GM18498 (cell line): ENCODE results near the gene CCDC63.

Experiments used
- ATAC-seq: cut with Tn5 transposase; IDR thresholded peaks from one replicate; pipeline ENCODE4 v1.9.1; 2021; ENCODE audit warnings: mild to moderate bottlenecking, moderate library complexity; ENCODE audit not compliant: unreplicated experiment

Gene CCDC63

DNA sequence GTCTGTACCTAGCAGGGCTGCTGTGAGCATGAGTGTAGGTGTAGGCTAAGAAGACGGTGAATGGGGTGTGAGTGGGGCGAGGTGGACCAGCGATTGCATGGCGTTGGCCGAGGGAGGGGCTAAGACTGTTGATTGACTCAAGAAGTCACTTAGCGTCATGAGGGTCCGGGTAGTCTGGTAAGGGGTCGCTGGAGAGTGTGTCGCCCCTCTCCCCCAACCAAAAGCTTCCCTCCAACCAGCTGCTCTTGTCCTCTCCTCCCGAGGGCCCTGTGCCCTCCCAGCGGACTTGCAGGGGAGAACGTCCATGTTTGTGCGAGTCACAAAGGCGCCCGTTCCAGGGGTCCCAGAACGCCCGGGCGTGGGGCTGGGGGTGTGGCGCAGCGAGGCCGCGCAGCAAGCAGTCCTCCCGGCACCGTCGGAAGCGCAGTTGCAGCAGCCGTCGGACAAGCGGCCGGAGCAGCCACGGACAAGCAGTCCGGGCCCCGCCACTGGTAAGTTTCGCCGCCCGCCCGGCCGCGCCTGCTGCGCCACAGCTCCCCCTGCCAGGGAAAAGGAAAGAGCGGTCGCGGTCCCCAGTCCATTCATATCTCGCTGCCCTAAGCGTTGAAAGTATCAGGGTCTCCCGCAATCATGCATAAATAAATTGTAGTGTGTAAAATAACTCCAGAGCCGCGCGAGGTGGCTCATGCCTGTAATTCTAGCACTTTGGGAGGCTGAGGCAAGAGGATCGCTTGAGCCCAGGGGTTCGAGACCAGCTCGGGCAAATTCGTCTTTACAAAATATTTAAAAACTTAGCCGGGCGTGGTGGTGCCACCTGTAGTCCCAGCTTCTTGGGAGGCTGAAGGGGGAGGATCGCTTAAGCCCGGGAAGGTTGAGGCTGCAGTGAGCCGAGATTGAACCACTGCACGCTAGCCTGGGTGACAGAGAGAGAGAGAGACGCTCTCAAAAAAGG is at the start of gene CCDC63:
Gene CCDC63, plus strand, starts transcription at position 373 of the 952 bp plus-strand sequence. CDS start 5,968 bp downstream, outside the sequence.
- no peak for ATAC-seq

DNA sequence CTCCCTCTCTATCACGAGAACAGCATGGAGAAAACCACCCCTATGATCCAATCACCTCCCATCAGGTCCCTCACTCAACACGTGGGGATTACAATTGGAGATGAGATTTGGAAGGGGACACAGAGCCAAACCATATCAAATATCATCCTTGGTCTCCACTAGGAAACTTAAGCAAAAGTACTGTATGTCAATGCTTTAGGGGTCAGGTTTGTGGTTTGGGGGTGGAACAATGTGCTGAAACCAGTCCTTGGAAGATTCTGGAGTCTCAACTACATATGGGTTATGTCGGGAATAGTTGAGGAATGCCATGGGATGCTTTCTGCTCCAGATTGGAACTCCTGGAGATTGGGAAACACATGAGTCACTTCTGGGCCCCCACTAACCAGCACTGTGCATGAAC is 48.3 kb upstream of the CCDC63 start:
- no peak for ATAC-seq

DNA sequence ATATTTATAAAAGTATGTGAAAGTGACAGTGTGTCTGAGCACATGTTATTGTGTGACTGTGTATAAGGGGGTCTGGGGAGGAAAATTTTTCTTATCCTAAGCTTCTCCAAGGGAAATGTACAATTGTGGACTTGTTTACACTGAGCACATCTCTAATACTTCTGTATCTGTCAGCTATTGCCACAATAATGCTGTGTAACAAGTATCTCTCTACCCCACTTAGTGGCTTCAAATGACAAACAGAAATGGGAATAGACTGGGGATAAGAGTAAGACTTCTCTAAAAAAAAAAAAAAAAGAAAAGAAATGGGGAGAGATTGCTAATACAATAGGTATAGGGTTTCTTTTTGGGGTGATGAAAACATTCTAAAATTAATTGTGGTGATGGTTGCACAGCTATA is 44.3 kb upstream of the CCDC63 start:
- no peak for ATAC-seq

DNA sequence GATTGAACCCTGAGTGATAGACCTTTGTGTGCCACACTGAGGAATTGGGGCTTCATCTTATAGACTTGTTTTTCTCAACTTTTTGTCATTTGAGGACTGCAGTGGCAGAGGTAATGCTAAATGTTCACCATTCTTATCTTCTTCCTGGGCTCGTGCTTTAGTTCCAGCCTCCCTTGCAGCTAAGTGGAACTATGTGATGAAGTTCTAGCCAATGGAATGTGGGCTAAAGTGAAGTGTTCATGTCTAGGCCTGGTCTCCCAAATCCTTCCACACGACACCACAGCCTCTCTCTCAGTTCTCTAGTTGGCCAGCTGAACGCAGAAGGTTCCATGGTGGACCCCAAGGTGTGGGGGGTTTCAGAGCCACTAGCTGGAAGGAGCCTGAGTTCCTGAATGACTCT is 42.4 kb upstream of the CCDC63 start:
- ATAC-seq, result no peak

DNA sequence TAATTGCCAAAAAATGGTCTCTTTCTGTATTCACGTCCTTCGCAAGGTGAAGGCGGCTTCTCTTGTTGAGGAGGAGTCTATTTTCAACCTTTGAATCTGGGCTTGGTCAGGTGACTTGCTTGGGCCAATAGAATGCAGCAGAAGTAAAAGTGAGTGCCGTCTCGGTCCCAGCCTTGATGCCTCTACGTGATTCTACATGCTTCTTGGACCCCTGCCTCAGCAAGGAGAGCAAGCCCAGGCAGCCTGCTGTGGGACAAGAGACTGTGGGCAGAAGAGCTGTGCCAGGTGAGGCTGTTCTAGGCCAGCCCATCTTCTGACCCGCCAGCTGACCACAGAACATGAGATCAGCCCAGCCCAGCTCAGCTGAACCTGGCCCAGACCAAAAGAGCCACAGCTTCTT is 39.1 kb upstream of the CCDC63 start:
- ATAC-seq, result no peak

DNA sequence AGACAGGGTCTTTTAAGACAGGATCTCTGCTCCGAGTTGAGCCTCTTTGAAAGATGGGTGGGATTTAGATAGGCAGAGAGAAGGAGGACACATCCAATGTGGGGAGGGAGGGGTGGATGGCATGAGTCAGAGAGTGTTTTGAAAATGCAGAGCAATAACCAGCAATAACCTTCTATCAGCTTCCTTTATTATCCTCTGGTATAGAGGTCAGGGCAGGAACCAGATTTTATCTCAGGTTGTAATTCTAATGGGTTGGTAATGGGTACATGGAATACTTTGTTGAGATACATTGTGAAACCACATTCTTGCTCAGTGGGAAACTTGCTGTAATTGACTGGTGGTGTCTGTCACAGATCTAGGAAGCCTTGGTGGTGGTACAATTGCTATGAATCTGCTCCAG is 37.6 kb upstream of the CCDC63 start:
- no peak for ATAC-seq

DNA sequence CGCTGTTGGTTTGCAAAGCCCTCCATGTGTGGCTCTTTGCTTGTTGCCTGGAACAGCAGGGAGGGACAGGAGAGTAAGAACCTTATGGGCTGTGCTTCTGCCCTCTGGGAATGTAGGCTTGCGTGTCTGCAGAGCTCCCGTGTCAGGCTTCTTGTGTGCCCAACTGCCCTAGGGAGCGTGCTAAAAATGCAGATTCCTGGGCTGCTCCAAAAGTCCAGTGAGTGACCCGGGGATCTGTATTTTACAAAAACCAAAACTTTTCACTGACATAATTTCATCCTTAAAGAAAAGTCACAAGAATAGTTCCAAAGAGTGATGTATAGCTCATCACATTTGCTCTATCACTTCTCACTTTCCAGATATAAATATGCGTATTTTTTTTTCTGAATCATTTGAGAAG is 34.8 kb upstream of the CCDC63 start:
- ATAC-seq, result no peak

DNA sequence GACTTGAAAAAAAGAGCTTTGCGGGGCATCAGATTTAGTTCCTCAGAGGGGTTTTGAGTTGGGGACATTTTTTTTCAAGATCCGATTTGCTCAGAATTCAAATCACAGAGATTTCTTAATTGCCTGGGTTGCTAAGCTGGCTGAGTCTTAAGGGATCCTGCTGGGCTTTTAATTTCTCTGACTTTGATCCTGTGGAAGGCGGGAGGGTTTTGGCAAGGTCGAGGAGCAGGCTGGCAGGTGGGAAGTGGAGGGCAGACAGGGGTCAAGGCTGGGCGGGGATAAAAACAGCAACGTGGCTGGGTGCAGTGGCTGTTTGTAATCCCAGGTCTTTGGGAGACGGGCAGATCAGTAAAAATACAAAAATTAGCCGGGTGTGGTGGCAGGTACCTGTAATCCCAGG is 33.5 kb upstream of the CCDC63 start:
- ATAC-seq, result no peak

DNA sequence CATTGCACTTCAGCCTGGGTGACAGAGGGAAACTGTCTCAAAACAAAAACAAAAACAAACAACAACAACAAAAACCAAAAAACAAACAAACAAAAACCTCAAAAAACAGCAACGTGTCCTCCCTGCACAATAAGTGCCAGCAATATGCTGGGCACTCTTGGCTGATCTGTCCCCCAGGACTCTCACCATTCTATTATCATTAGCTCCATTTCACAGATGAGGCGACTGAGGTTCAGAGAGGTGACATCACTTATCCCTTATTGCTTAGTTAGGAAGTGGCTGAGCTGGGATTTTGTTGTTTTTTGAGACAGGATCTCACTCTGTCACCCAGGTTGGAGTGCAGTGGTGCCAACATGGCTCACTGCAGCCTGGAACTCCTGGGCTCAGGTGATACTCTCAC is 33.0 kb upstream of the CCDC63 start:
- no peak for ATAC-seq

DNA sequence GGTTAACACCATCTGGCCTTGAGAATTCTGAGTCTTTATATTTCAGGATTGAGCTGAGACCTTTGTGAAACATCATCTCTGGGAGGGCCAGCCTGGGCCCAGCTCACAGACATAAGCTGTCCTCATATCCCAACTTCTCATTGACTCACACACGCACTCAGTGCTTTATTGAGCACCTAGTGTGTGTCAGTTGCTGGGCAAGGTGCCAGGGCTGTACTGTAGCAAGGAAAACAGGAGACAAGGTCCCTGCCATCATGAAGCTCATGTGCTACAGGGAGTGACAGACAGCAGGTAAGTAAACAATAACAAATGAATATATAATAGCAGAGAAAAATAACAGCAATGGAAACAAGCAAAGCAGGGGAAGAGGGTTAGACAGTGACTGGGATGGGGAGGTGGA is 30.5 kb upstream of the CCDC63 start:
- ATAC-seq, result no peak

DNA sequence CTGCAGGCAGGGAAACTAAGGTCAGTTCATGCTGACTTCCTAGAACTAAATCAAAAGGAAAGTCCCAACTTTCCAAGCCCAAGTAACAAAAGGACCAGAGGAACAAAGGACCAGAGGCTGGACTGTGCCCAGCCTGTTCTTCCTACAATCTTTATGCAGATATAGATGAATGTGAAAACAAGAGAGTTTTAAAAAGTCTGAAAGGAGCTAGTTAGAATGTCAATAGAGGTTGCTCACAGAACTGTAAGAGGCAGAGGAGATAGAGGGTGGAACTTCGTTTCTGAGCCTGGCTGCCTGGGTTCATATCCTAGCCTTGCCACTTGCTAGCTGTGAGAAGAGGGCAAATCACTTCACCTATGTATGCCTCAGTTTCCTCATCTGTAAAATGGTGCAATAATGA is 30.0 kb upstream of the CCDC63 start:
- ATAC-seq, result no peak

DNA sequence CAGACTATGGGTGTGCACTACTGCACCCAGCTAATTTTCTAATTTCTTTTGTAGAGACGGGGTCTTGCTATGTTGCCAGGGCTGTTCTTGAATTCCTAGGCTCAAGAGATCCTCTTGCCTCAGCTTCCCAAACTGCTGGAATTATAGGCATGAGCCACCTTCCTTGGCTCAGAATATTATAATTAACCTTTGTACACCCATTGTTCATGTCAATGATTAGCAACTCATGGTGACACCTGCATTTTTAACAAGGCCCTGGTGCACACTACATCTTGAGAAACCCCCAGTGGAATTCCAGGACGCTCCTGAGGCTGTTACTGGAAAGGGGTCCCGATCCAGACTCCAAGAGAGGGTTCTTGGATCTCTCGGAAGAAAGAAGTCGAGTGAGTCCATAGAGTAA is 28.3 kb upstream of the CCDC63 start:
- ATAC-seq, result no peak

DNA sequence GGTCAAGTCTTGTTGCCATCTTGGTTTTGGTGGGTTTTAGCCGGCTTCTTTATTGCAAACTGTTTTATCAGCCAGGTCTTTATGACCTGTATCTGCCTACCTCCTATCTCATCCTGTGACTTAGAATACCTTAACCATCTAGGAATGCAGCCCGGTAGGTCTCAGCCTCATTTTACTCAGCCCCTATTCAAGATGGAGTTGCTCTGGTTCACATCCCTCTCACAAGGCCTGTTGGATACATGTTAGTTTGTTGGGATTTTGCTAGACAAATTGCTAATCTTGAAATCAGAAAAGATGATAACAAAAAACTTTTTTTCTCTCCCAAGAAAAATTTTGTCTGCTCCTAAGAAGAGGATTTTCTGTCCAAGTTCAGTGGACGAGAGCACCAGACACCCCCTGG is 27.6 kb upstream of the CCDC63 start:
- ATAC-seq, result no peak

DNA sequence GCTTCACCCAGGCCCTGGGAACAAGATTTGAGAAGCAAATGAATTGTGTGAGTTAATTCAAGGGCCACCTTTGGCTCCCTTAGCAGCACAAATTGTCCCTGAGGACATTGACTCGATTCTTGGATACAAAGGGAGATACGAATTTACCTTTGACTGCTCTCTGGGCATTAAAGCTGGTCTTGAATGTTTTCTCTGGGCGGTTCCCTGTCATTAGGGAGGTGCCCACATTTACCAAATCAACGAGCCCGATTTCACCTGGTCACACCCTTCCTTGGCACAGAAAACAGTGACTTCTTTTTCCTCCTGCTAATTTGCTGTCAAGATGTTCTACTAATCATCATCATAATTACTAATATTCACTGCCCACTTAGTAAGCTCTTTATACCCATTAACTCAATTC is 27.1 kb upstream of the CCDC63 start:
- ATAC-seq, result no peak

DNA sequence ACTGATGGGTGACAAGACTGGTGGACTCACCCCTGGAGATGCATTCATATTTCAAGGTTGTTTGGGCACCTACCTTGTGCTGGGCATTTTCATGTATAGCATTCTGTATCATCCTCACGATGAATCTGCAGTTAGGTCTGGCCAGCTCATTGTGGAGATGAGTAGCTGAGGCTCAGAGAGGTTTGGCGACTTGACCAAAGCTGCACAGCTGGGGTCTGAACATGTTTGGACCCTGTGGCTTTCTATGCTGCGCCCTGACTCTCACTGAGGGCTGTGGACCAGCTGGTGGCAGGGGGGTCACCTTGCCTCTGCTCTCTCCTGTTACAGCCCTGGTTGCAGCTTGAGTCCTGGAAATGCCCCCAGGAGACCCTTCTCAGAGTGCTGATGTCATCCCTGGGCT is 24.9 kb upstream of the CCDC63 start:
- ATAC-seq, result no peak

DNA sequence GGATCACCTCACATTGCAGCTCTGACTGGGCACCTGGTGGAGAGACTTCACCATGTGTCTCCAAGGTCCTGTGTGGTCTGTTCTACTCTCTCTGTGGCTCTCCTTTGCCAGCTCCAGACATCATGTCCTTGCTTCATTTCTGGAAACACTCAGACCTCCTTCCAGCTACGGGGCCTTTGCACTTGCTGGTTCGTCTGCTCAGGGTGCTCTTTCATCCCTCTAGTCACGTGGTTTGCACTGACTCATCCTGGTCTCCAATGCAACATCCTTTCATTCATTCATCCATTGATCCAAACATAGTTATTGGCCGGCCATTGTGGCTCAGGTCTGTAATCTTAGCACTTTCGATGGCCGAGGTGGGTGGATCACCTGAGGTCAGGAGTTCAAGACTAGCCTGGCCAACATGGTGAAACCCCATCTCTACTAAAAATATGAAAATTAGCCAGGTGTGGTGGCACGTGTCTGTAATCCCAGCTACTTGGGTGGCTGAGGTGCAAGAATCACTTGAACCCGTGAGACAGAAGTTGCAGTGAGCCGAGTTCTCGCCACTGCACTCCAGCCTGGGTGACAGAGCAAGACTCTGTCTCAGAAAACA is 23.9 kb upstream of the CCDC63 start:
- ATAC-seq, result no peak

DNA sequence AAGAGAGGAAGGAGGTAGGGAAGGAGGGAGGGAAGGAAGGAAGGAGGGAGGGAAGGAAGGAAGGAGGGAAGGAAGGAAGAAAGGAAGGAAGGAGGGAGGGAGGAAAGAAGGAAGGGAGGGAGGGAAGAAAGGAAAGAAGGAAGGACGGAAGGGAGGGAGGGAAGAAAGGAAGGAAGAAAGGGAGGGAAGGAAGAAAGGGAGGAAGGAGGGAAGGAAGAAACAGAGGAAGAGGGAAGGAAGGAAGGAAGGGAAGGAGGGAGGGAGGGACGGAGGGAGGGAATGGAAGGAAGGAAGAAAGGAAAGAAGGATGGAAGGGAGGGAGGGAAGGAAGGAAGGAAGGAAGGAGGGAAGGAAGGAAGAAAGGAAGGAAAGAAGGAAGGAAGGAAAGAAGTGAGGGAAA is 22.4 kb upstream of the CCDC63 start:
- ATAC-seq, result no peak

DNA sequence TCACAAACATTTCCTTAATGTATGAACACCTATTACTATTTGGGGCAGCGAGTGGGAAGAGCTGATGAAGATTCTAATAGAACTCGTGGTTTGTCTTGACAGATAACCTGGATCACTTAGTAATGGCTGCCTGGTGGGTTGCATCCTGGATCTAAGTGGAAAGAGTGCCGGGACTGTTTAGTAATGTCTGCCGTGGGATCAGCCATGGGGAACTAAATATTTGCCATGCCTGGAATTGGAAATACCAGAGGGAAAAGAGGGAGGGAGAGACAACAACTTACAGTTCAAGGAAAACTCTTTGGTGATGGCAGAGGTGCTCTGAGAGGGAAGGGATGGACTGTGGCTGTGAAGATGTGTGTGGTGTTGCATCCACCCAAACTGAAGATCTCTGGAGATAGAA is 21.3 kb upstream of the CCDC63 start:
- ATAC-seq, result no peak

DNA sequence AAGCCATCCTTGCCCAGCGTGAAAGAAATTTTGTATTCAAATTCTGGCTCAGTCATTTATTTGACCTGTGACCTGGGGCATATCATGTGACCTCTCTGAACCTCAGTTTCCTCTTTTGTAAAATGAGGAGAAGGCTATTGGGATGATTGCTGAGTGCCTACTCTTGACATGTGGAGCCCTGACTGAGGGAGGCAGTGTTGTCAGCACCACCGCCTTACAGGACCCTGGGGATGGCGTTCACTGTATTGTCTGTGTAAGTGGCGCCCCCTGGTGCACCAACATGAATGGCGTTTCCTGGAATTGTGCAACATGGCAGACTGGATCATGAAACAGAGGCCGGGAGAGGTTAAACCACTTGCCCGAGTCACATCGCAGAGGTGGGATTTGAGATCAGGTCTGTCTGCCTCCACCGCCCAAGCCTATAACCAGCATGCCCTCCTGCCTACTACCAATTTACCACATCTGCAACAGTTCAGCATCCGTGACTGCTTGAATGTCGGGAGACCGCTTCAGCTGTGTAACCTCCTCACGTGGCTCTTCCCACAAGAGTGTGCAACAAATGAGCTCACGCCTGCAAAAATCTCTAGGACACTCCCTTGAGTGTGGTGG is 20.1 kb upstream of the CCDC63 start:
- ATAC-seq, result peak; percentile 82

DNA sequence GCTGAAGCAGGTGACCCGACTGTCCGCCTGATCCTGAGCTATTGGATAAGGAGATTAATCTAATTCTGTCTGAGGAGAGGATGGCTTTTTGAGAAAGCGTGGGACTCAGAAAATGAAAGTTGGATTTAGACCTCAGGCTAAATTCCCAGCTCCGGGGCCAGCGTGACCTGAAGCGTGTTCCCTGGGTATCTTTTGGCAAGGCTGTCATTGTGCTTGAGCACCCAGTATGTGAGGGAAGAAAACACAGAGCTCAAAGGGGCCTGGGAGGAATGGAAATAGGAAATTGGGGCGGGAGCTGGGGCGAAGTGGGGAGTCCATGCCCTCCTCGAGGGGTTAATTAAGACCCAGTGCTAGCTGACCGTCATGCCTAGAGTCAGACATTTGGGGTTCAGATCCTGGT is 17.5 kb upstream of the CCDC63 start:
- ATAC-seq, result no peak

DNA sequence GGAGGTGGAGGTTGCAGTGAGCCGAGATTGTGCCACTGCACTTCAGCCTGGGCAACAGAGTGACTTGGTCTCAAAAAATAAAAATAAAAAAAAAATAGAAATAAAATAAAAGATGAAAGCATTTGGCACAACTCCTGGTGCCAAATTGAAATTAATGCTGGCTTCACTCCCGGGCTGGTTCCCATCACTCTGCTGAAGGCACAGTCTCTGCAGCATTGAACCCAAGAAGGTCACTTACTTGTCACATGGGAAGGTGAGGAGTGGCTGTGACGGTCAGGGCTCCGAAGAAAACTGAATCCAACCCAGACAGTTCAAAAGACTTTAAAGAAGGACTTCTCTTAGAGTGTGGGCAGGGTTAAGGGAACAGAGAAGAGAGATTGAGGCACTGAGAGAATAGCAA is 10.5 kb upstream of the CCDC63 start:
- ATAC-seq, result no peak

DNA sequence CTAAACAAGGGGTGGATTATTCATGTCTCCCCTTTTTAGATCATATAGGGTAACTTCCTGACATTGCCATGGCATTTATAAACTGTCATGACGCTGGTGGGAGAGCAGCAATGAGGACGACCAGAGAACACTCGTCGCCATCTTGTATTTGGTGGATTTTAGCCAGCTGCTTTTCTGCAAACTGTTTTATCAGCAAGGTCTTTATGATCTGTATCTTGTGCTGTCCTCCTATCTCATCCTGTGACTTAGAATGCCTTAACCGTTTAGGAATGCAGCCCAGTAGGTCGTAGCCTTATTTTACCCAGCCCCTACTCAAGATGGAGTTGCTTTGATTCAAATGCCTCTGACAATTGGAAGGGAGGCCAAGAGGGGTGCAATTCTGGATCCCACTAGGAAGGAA is 5.8 kb upstream of the CCDC63 start:
- no peak for ATAC-seq
